Left forelimb (tissue), 1 donor: Measurements from ENCODE around the gene CD300A.
"Not testable (repeated sequence)": the region's sequence is repeated elsewhere in the genome, so short reads cannot be mapped to it uniquely, and the experiment has no call there.

Source experiments
- DNase-seq: peaks from one replicate; pipeline ENCODE4 v3.0.0-alpha.2; 2018; ENCODE audit warnings: low spot score

The CD300A gene

GRCh38 chr17:74518413-74518981 lies 52.1 kb downstream of the CD300A start:
- DNase-seq: not testable (repeated sequence)

GRCh38 chr17:74520016-74520434 lies 53.6 kb downstream of the CD300A start:
- DNase-seq: no peak

GRCh38 chr17:74520790-74521480 lies 54.5 kb downstream of the CD300A start:
- no peak for DNase-seq

GRCh38 chr17:74521701-74522201 lies 55.3 kb downstream of the CD300A start:
- no peak for DNase-seq

GRCh38 chr17:74522381-74523105 lies 56.1 kb downstream of the CD300A start:
- DNase-seq: peak; percentile 54

- peak; percentile 20 for DNase-seq
Measured at GRCh38 chr17:74523308-74523707, 56.9 kb downstream of the CD300A start.

- peak; percentile 54 for DNase-seq
Measured at GRCh38 chr17:74524653-74525464, 58.4 kb downstream of the CD300A start.

GRCh38 chr17:74525465-74525725 lies 59.0 kb downstream of the CD300A start:
- no peak for DNase-seq

GRCh38 chr17:74525781-74526288 lies 59.4 kb downstream of the CD300A start:
- DNase-seq: peak; percentile 22

GRCh38 chr17:74526681-74527080 lies 60.2 kb downstream of the CD300A start:
- no peak for DNase-seq

GRCh38 chr17:74527081-74527480 lies 60.6 kb downstream of the CD300A start:
- peak; percentile 33 for DNase-seq

GRCh38 chr17:74527756-74528155 lies 61.3 kb downstream of the CD300A start:
- peak; percentile 26 for DNase-seq

- DNase-seq: peak; percentile 11
Measured at GRCh38 chr17:74528491-74529199, 62.2 kb downstream of the CD300A start.

- peak; percentile 18 for DNase-seq
Measured at GRCh38 chr17:74529243-74529642, 62.8 kb downstream of the CD300A start.

GRCh38 chr17:74530831-74531150 lies 64.4 kb downstream of the CD300A start:
- peak; percentile 9 for DNase-seq

GRCh38 chr17:74531231-74531761 lies 64.9 kb downstream of the CD300A start, which contains the start of gene CD300LB:
Gene CD300LB, minus strand, starts transcription at chr17:74531475. Its CDS starts 125 bp downstream, at chr17:74531350.
- DNase-seq: peak; percentile 31

GRCh38 chr17:74532115-74532514 lies 65.7 kb downstream of the CD300A start:
- peak; percentile 45 for DNase-seq
